ENCODE results near the gene CD47.

GRCh38 chr3:108103040-108103751 is 12.4 kb upstream of the CD47 start:
- TF ChIP-seq, protein P1, sequence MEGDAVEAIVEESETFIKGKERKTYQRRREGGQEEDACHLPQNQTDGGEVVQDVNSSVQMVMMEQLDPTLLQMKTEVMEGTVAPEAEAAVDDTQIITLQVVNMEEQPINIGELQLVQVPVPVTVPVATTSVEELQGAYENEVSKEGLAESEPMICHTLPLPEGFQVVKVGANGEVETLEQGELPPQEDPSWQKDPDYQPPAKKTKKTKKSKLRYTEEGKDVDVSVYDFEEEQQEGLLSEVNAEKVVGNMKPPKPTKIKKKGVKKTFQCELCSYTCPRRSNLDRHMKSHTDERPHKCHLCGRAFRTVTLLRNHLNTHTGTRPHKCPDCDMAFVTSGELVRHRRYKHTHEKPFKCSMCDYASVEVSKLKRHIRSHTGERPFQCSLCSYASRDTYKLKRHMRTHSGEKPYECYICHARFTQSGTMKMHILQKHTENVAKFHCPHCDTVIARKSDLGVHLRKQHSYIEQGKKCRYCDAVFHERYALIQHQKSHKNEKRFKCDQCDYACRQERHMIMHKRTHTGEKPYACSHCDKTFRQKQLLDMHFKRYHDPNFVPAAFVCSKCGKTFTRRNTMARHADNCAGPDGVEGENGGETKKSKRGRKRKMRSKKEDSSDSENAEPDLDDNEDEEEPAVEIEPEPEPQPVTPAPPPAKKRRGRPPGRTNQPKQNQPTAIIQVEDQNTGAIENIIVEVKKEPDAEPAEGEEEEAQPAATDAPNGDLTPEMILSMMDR (conservative IDR thresholded peaks at IDR 0.05) = no peak
- no peak for TF ChIP-seq EZH2 (IDR thresholded peaks at IDR 0.05; ENCODE audit: low read depth)
